Astrocyte (in vitro differentiated cells and primary cell): Measurements from ENCODE around the gene DBR1. TPM values are rescaled to one million over a fixed set of nuclear protein-coding genes. Genes with fewer than 3 reads are reported as not detected.
A peak's percentile ranks its signal among the peaks of the same experiment; 100 is the strongest.

Experiments used
- DNase-seq: peaks from one replicate; pipeline ENCODE4 v3.0.0-alpha.2; 2010; ENCODE audit warnings: low read depth
- FAIRE-seq: peaks from 2 replicates; lab custom pipeline; 2011; peaks lifted over from hg19 to GRCh38; lab: Jason Lieb, UNC
- H2AFZ ChIP-seq: 2 replicates; pipeline ENCODE4 v1.6.0; 2012; ENCODE audit warnings: low read depth, low read length, inconsistent platforms
- H3K27ac ChIP-seq: 2 replicates; pipeline ENCODE4 v1.5.1; 2011; ENCODE audit warnings: low read depth, low read length, inconsistent platforms
- H3K27me3 ChIP-seq: 2 replicates; pipeline ENCODE4 v1.6.0; 2011; ENCODE audit warnings: low read length, inconsistent platforms; ENCODE audit not compliant: insufficient read depth
- H3K36me3 ChIP-seq: 2 replicates; pipeline ENCODE4 v1.5.1; 2011; ENCODE audit warnings: low read length, inconsistent platforms; ENCODE audit not compliant: insufficient read depth
- H3K4me1 ChIP-seq: 2 replicates; pipeline ENCODE4 v1.5.1; 2011; ENCODE audit warnings: low read length, inconsistent platforms; ENCODE audit not compliant: insufficient read depth
- H3K4me2 ChIP-seq: 2 replicates; pipeline ENCODE4 v1.6.0; 2012; ENCODE audit warnings: low read length, inconsistent platforms
- H3K4me3 ChIP-seq: 2 replicates; pipeline ENCODE4 v1.5.1; 2011; ENCODE audit warnings: low read depth, mild to moderate bottlenecking, low read length, inconsistent platforms; ENCODE audit not compliant: insufficient read depth
- H3K79me2 ChIP-seq: 2 replicates; pipeline ENCODE4 v1.6.0; 2012; ENCODE audit warnings: mild to moderate bottlenecking, low read length, inconsistent platforms; ENCODE audit not compliant: insufficient read depth
- H3K9ac ChIP-seq: 2 replicates; pipeline ENCODE4 v1.6.0; 2012; ENCODE audit warnings: mild to moderate bottlenecking, low read length, inconsistent platforms
- H3K9me3 ChIP-seq: 2 replicates; pipeline ENCODE4 v1.5.1; 2012; ENCODE audit warnings: low read depth, mild to moderate bottlenecking, low read length, inconsistent platforms; ENCODE audit not compliant: insufficient read depth
- H4K20me1 ChIP-seq: 2 replicates; pipeline ENCODE4 v1.6.0; 2012; ENCODE audit warnings: low read length, inconsistent platforms; ENCODE audit not compliant: insufficient read depth
- H3K27ac Mint-ChIP-seq: one replicate; pipeline ENCODE4 v1.8.0; 2021; ENCODE audit warnings: mild to moderate bottlenecking, mixed read lengths; ENCODE audit not compliant: unreplicated experiment
- H3K27me3 Mint-ChIP-seq: one replicate; pipeline ENCODE4 v1.8.0; 2021; ENCODE audit warnings: low read depth, mixed read lengths; ENCODE audit not compliant: unreplicated experiment
- H3K36me3 Mint-ChIP-seq: one replicate; pipeline ENCODE4 v1.8.0; 2021; ENCODE audit warnings: low read depth, mixed read lengths; ENCODE audit not compliant: unreplicated experiment
- H3K4me1 Mint-ChIP-seq: one replicate; pipeline ENCODE4 v1.8.0; 2021; ENCODE audit warnings: low read depth, mixed read lengths; ENCODE audit not compliant: unreplicated experiment
- H3K4me3 Mint-ChIP-seq: one replicate; pipeline ENCODE4 v1.8.0; 2021; ENCODE audit warnings: mild to moderate bottlenecking, moderate library complexity, mixed read lengths; ENCODE audit not compliant: unreplicated experiment
- H3K9me3 Mint-ChIP-seq: one replicate; pipeline ENCODE4 v1.8.0; 2021; ENCODE audit warnings: mild to moderate bottlenecking, mixed read lengths; ENCODE audit not compliant: unreplicated experiment
- CTCF ChIP-seq: IDR thresholded peaks from 2 replicates; pipeline ENCODE4 v1.5.1; 2011; ENCODE audit warnings: low read depth, mild to moderate bottlenecking, inconsistent platforms, low read length, moderate library complexity; ENCODE audit not compliant: insufficient read depth
- EZH2 ChIP-seq: IDR thresholded peaks from 2 replicates; pipeline ENCODE4 v1.6.1; 2012; ENCODE audit warnings: mild to moderate bottlenecking, low read length, inconsistent platforms; ENCODE audit not compliant: insufficient read depth
- total RNA-seq: library from RNA; stranded (reverse); gene quantifications from 2 replicates; pipeline ENCODE4 v1.2.1, GENCODE V29; 2021

Gene DBR1
- total RNA-seq, 1 donor from 2014 or later = 14.8 TPM

- Mint-ChIP-seq H3K4me3 (no peak overlapping the region), H3K4me1 (peaks cover 16% of the 10 kb centered on the region), H3K9me3 (no peaks in the 10 kb centered on the region), H3K36me3 (peaks cover 7% of the 10 kb centered on the region), H3K27me3 (no peaks in the 10 kb centered on the region), H3K27ac (no peak overlapping the region)
- FAIRE-seq (peak; percentile 39), DNase-seq (no peak)
- Histone ChIP-seq H3K9me3 (no peaks in the 10 kb centered on the region), H3K79me2 (peaks cover 39% of the 10 kb centered on the region), H3K4me2 (no peak overlapping the region), H2AFZ (no peak overlapping the region), H3K27me3 (no peaks in the 10 kb centered on the region), H3K4me3 (no peak overlapping the region), H3K9ac (no peak overlapping the region), H4K20me1 (peaks cover 34% of the 10 kb centered on the region), H3K36me3 (peaks cover 4% of the 10 kb centered on the region), H3K4me1 (no peaks in the 10 kb centered on the region), H3K27ac (no peak overlapping the region)
- TF ChIP-seq CTCF (no peak), EZH2 (no peak)
Observed at GRCh38 chr3:138219255-138219654, 44.5 kb upstream of the DBR1 start.

- DNase-seq (no peak), FAIRE-seq (no peak)
- H3K4me3 Mint-ChIP-seq = no peak overlapping the region
- Histone ChIP-seq H3K4me1 (no peaks in the 10 kb centered on the region), H3K36me3 (no peaks in the 10 kb centered on the region), H4K20me1 (peaks cover 47% of the 10 kb centered on the region), H3K9me3 (no peaks in the 10 kb centered on the region), H3K9ac (no peak overlapping the region), H3K4me2 (no peak overlapping the region), H3K79me2 (peaks cover 43% of the 10 kb centered on the region), H3K27me3 (no peaks in the 10 kb centered on the region), H2AFZ (no peak overlapping the region), H3K4me3 (no peak overlapping the region), H3K27ac (no peak overlapping the region)
- no peaks in the 10 kb centered on the region for H3K9me3 Mint-ChIP-seq
- H3K27ac Mint-ChIP-seq = no peak overlapping the region
- no peaks in the 10 kb centered on the region for H3K27me3 Mint-ChIP-seq
- peaks cover 4% of the 10 kb centered on the region for H3K36me3 Mint-ChIP-seq
- no peaks in the 10 kb centered on the region for H3K4me1 Mint-ChIP-seq
- TF ChIP-seq EZH2 (no peak), CTCF (no peak)
Observed at GRCh38 chr3:138213398-138214085, 38.8 kb upstream of the DBR1 start.

- TF ChIP-seq CTCF (no peak), EZH2 (no peak)
- Histone ChIP-seq H3K79me2 (peaks cover 54% of the 10 kb centered on the region), H3K4me3 (no peak overlapping the region), H3K9me3 (no peaks in the 10 kb centered on the region), H4K20me1 (peaks cover 61% of the 10 kb centered on the region), H3K36me3 (no peaks in the 10 kb centered on the region), H3K9ac (no peak overlapping the region), H3K27me3 (no peaks in the 10 kb centered on the region), H3K4me2 (no peak overlapping the region), H2AFZ (no peak overlapping the region), H3K4me1 (no peaks in the 10 kb centered on the region), H3K27ac (no peak overlapping the region)
- Mint-ChIP-seq H3K27ac (no peak overlapping the region), H3K36me3 (peaks cover 7% of the 10 kb centered on the region), H3K27me3 (no peaks in the 10 kb centered on the region), H3K4me1 (no peaks in the 10 kb centered on the region), H3K9me3 (no peaks in the 10 kb centered on the region), H3K4me3 (no peak overlapping the region)
- FAIRE-seq (no peak), DNase-seq (no peak)
Observed at GRCh38 chr3:138210528-138210927, 35.8 kb upstream of the DBR1 start.
